HepG2 (cell line): Measurements from ENCODE around the gene GGT7. TPM values are rescaled to one million over a fixed set of nuclear protein-coding genes. Genes with fewer than 3 reads are reported as not detected.

ENCODE experiments used
- ATAC-seq: fragments of 200-7000 bp; cut with Tn5 transposase; 3 replicates; pipeline ENCODE4 v1.9.1; 2020; ENCODE audit warnings: mild to moderate bottlenecking, moderate library complexity
- BruUV-seq: library from RNA; stranded (reverse); fragments of 400-500 nt; replicated peaks from 2 replicates; lab custom pipeline; 2021; lab: Mats Ljungman, UMichigan
- CTCF ChIA-PET: fragments of 300-600 bp; formaldehyde crosslinking; extraction: SDS; loops from one replicate; lab custom pipeline; 2021; ENCODE audit warnings: low total read pairs, inconsistent platforms, low intra/inter-chr PET ratio; lab: Yijun Ruan, JAX
- POLR2A ChIA-PET: fragments of 350-600 bp; sonication (Branson Sonifier 250); formaldehyde crosslinking; loops from one replicate; lab custom pipeline; 2020; ENCODE audit warnings: antibody characterized with exemption, inconsistent platforms; lab: Yijun Ruan, JAX
- DNase-seq: peaks from one replicate; pipeline ENCODE4 v3.0.0-alpha.2; 2015; ENCODE audit warnings: low spot score
- FAIRE-seq: peaks from 3 replicates; lab custom pipeline; 2011; peaks lifted over from hg19 to GRCh38; lab: Jason Lieb, UNC
- H2AFZ ChIP-seq: one replicate; pipeline ENCODE4 v1.6.1; 2011; ENCODE audit warnings: low read length, inconsistent platforms
- H3K27ac ChIP-seq: fragments of 300-600 bp; 3 replicates; pipeline ENCODE4 v1.8.0; 2011; ENCODE audit warnings: mixed run types, mild to moderate bottlenecking, mixed read lengths, low read length, inconsistent platforms; ENCODE audit not compliant: insufficient read depth; ENCODE audit errors: extremely low read length
- H3K27me3 ChIP-seq, 2 experiments: fragments of 200-600 bp in 1 of 2; 2 replicates in 1 of 2; 3 replicates in 1 of 2; pipeline versions ENCODE4 v1.6.0 to v1.8.0; 2011; ENCODE audit warnings: low read length in 2 of 2, mild to moderate bottlenecking in 2 of 2, moderate library complexity in 2 of 2, inconsistent platforms in 1 of 2; ENCODE audit not compliant: insufficient read depth in 2 of 2, control insufficient read depth in 1 of 2
- H3K36me3 ChIP-seq, 2 experiments: fragments of 200-600 bp in 1 of 2; replicated peaks in 1 of 2; 2 replicates in 1 of 2; 3 replicates in 1 of 2; pipeline versions ENCODE4 v1.5.1 to v1.8.0; 2011; ENCODE audit warnings: low read length in 2 of 2, inconsistent platforms in 1 of 2; ENCODE audit not compliant: insufficient read depth in 2 of 2, control insufficient read depth in 1 of 2
- H3K4me1 ChIP-seq: 2 replicates; pipeline ENCODE4 v1.5.1; 2012; ENCODE audit warnings: low read length, inconsistent platforms; ENCODE audit not compliant: insufficient read depth
- H3K4me2 ChIP-seq: 2 replicates; pipeline ENCODE4 v1.6.0; 2011; ENCODE audit warnings: low read depth, low read length, inconsistent platforms
- H3K4me3 ChIP-seq, 3 experiments: fragments of 200-600 bp in 1 of 3; sonication (generic), shearing (Covaris generic) in 1 of 3; replicated peaks in 1 of 3; 2 replicates each; pipeline ENCODE4 v1.5.1; 2011 to 2016; ENCODE audit warnings: low read length in 3 of 3, inconsistent platforms in 2 of 3, low read depth in 2 of 3, mild to moderate bottlenecking in 2 of 3, control low read depth in 1 of 3, mixed read lengths in 1 of 3; ENCODE audit not compliant: insufficient read depth in 1 of 3
- H3K79me2 ChIP-seq: one replicate; pipeline ENCODE4 v1.6.1; 2011; ENCODE audit warnings: low read length, inconsistent platforms; ENCODE audit not compliant: insufficient read depth
- H3K9ac ChIP-seq: 2 replicates; pipeline ENCODE4 v1.6.0; 2011; ENCODE audit warnings: mild to moderate bottlenecking, low read depth, low read length, inconsistent platforms; ENCODE audit not compliant: insufficient read depth
- H3K9me3 ChIP-seq: 2 replicates; pipeline ENCODE4 v1.5.1; 2012; ENCODE audit warnings: mild to moderate bottlenecking, low read length
- H4K20me1 ChIP-seq: 2 replicates; pipeline ENCODE4 v1.6.0; 2011; ENCODE audit warnings: inconsistent platforms, mild to moderate bottlenecking, low read length, moderate library complexity; ENCODE audit not compliant: insufficient read depth
- ATF7-NPFF ChIP-seq: sonication (generic); formaldehyde crosslinking; IDR thresholded peaks from 2 replicates; pipeline ENCODE4 v1.8.1; 2023; ENCODE audit warnings: mild to moderate bottlenecking, low read depth, missing genetic modification reagents, moderate library complexity
- CBX5 ChIP-seq: sonication (generic); formaldehyde crosslinking; IDR thresholded peaks from 2 replicates; pipeline ENCODE4 v1.4.0; 2020; ENCODE audit warnings: missing genetic modification reagents, borderline replicate concordance
- E2F5 ChIP-seq: sonication (generic); formaldehyde crosslinking; conservative IDR thresholded peaks from 2 replicates; pipeline ENCODE4 v1.4.0; 2020; ENCODE audit warnings: missing genetic modification reagents
- MAZ ChIP-seq, 2 experiments: sonication (generic) in 1 of 2; formaldehyde crosslinking in 1 of 2; IDR thresholded peaks; 2 replicates each; pipeline versions ENCODE4 v1.5.0 to v1.6.1; 2012 to 2020; ENCODE audit warnings: low read depth in 2 of 2, mild to moderate bottlenecking in 2 of 2, borderline replicate concordance in 1 of 2, improper control_type of control experiment in 1 of 2, low read length in 1 of 2, missing genetic modification reagents in 1 of 2, moderate library complexity in 1 of 2
- RXRA ChIP-seq: sonication (generic); formaldehyde crosslinking; IDR thresholded peaks from 2 replicates; pipeline ENCODE4 v1.5.1; 2020; ENCODE audit warnings: missing genetic modification reagents
- SALL1 ChIP-seq: sonication (generic); formaldehyde crosslinking; IDR thresholded peaks from 2 replicates; pipeline ENCODE4 v1.8.0; 2022; ENCODE audit warnings: mild to moderate bottlenecking, missing genetic modification reagents
- TEAD3 ChIP-seq: optimal IDR thresholded peaks from 2 replicates; pipeline ENCODE3; 2016; ENCODE audit warnings: borderline replicate concordance
- ZBTB3 ChIP-seq: sonication (generic); formaldehyde crosslinking; IDR thresholded peaks from 2 replicates; pipeline ENCODE4 v1.4.0; 2020; ENCODE audit warnings: low read depth, mild to moderate bottlenecking, moderate library complexity, missing genetic modification reagents, borderline replicate concordance
- ZBTB38 ChIP-seq: sonication (generic); formaldehyde crosslinking; IDR thresholded peaks from 2 replicates; pipeline ENCODE4 v1.5.1; 2020; ENCODE audit warnings: mild to moderate bottlenecking, missing genetic modification reagents
- ZBTB43 ChIP-seq: sonication (generic); formaldehyde crosslinking; conservative IDR thresholded peaks from 2 replicates; pipeline ENCODE4 v1.4.0; 2020; ENCODE audit warnings: missing genetic modification reagents
- ZNF317 ChIP-seq: sonication (generic); formaldehyde crosslinking; IDR thresholded peaks from 2 replicates; pipeline ENCODE4 v1.5.0; 2020; ENCODE audit warnings: mild to moderate bottlenecking, missing genetic modification reagents
- ZNF513 ChIP-seq: sonication (generic); formaldehyde crosslinking; conservative IDR thresholded peaks from 2 replicates; pipeline ENCODE4 v1.5.0; 2020; ENCODE audit warnings: missing genetic modification reagents
- ZNF597 ChIP-seq: sonication (generic); formaldehyde crosslinking; IDR thresholded peaks from 2 replicates; pipeline ENCODE4 v1.5.0; 2020; ENCODE audit warnings: missing genetic modification reagents
- ZNF687 ChIP-seq: sonication (generic); formaldehyde crosslinking; IDR thresholded peaks from 2 replicates; pipeline ENCODE4 v1.5.1; 2020; ENCODE audit warnings: mild to moderate bottlenecking, missing genetic modification reagents, moderate library complexity
- ZNF747 ChIP-seq: sonication (generic); formaldehyde crosslinking; IDR thresholded peaks from 2 replicates; pipeline ENCODE4 v1.8.1; 2023; ENCODE audit warnings: missing genetic modification reagents, mild to moderate bottlenecking, borderline replicate concordance
- WGBS: methylation state at CpG from one replicate; pipeline ENCODE4 v1.1.6; 2017; ENCODE audit warnings: low lambda C conversion rate; 5-methylcytosine and 5-hydroxymethylcytosine counted together
- in situ Hi-C: cut with HindIII; loops from 2 replicates; pipeline ENCODE4 v1.10.0; 2017; ENCODE audit warnings: low pct_unique_long_range_greater_than_20kb; ENCODE audit not compliant: extremely low pct_ligation_motif_present
- intact Hi-C: fragments of 100-400 bp; cut with micrococcal nuclease; formaldehyde crosslinking; loops from one replicate; pipeline ENCODE4 v1.10.0; 2022; ENCODE audit not compliant: unreplicated experiment
- polyA plus RNA-seq, 8 experiments: library from polyadenylated mRNA; depleted of rRNA in 3 of 8; stranded (reverse) in 7 of 8; unstranded in 1 of 8; fragments of >200 nt; fragmentation: Illumina TruSeq in 4 of 8; extraction: Trizol in 4 of 8; gene quantifications; 2 replicates each; pipeline versions ENCODE4 v1.2.1 to v1.2.3, GENCODE V29; 2011 to 2016; ENCODE audit warnings: low read depth in 4 of 8, missing spikeins in 1 of 8, mixed read lengths in 1 of 8; ENCODE audit not compliant: insufficient read depth in 1 of 8
- total RNA-seq, 5 experiments: library from RNA; depleted of rRNA; stranded (reverse); fragments of >200 nt; fragmentation: Illumina TruSeq; extraction: Trizol; gene quantifications; 2 replicates each; pipeline ENCODE4 v1.2.3, GENCODE V29; 2016; ENCODE audit warnings: low read depth in 1 of 5

Gene GGT7
- total and polyA plus RNA-seq, 2 of the 13 experiments (the other 11 are each of a cell fraction or from before 2014, with no cell fraction given) = 6.6 to 23.0 TPM

- Histone ChIP-seq H3K9me3 (no peaks in the 10 kb centered on the region), H3K4me3 (no peak overlapping the region), H3K27ac (no peak overlapping the region), H2AFZ (no peak overlapping the region), H4K20me1 (0 out of 2 replicates have a peak, but pooled peaks cover 5% of the 10 kb centered on the region), H3K4me1 (peaks cover 22% of the 10 kb centered on the region), H3K36me3 (peaks cover 1 to 2% of the 10 kb centered on the region in 2 experiments; a peak in 1 of 5 replicates), H3K9ac (no peak overlapping the region), H3K79me2 (peaks cover 69% of the 10 kb centered on the region), H3K27me3 (no peaks in the 10 kb centered on the region), H3K4me2 (no peak overlapping the region)
- FAIRE-seq = no peak
- WGBS = 88% methylated on average over 5 of the region's 5 CpGs
- no peak for DNase-seq
- no TSS peak for BruUV-seq
- POLR2A ChIA-PET = no interaction called here
- CTCF ChIA-PET = no interaction called here
- intact Hi-C loops (no loop called here), in situ Hi-C loops (no loop called here)
- no peak for ATAC-seq
- no peak for TF ChIP-seq E2F5 (CRISPR knock-in tag)
- TF ChIP-seq ZNF317 (CRISPR knock-in tag) = no peak
- no peak for TF ChIP-seq ZBTB38 (CRISPR knock-in tag)
- TF ChIP-seq TEAD3 (CRISPR knock-in tag) = no peak
- TF ChIP-seq ZBTB43 (CRISPR knock-in tag) = no peak
- no peak for TF ChIP-seq ZNF597 (CRISPR knock-in tag)
- TF ChIP-seq ZNF747 (CRISPR knock-in tag) = no peak
- no peak for TF ChIP-seq ATF7-NPFF
- TF ChIP-seq ZNF687 = no peak
- 0 out of 2 replicates have a peak, but pooled peaks have one; percentile 29 for TF ChIP-seq CBX5 (CRISPR knock-in tag)
- TF ChIP-seq RXRA (CRISPR knock-in tag) = 0 out of 2 replicates have a peak, but pooled peaks have one; percentile 20
- TF ChIP-seq ZNF513 = no peak
- no peak for TF ChIP-seq MAZ (IDR thresholded peaks at IDR 0.05; ENCODE audit: borderline replicate concordance, low read depth, low read length)
- no peak for TF ChIP-seq MAZ (CRISPR knock-in tag; IDR thresholded peaks at IDR 0.05; ENCODE audit: low read depth)
- 0 out of 2 replicates have a peak, but pooled peaks have one; percentile 19 for TF ChIP-seq SALL1 (CRISPR knock-in tag)
- TF ChIP-seq ZBTB3 (CRISPR knock-in tag) = no peak
Observed at GRCh38 chr20:34808583-34808982, 64.1 kb downstream of the GGT7 start.
